Tibial nerve (tissue), 4 donors: ENCODE results near the gene FUOM. TPM values are rescaled to one million over a fixed set of nuclear protein-coding genes. Genes with fewer than 3 reads are reported as not detected.

Experiments used
- DNase-seq, 2 donors: peaks; one replicate each; pipeline ENCODE4 v3.0.0-alpha.2; 2019; ENCODE audit warnings: low spot score in 2 of 2
- H3K27ac ChIP-seq, 4 donors: fragments of 200-600 bp; sonication (generic) in 3 of 4; one replicate each; pipeline ENCODE4 v1.5.1; 2017 to 2019; ENCODE audit warnings: mild to moderate bottlenecking in 1 of 4
- H3K27me3 ChIP-seq, 2 donors: fragments of 200-600 bp; sonication (generic) in 1 of 2; one replicate each; pipeline versions ENCODE4 v1.5.1 to v1.6.0; 2017 to 2019
- H3K36me3 ChIP-seq, 3 donors: fragments of 200-600 bp; sonication (generic); one replicate each; pipeline ENCODE4 v1.5.1; 2018 to 2019
- H3K4me1 ChIP-seq, 4 donors: fragments of 200-600 bp; sonication (generic) in 3 of 4; one replicate each; pipeline ENCODE4 v1.5.1; 2017 to 2019
- H3K4me3 ChIP-seq, 4 donors: fragments of 200-600 bp; sonication (generic) in 3 of 4; one replicate each; pipeline ENCODE4 v1.5.1; 2017 to 2019; ENCODE audit warnings: mild to moderate bottlenecking in 1 of 4, moderate library complexity in 1 of 4
- H3K9me3 ChIP-seq, 4 donors: fragments of 200-600 bp; sonication (generic) in 3 of 4; one replicate each; pipeline ENCODE4 v1.5.1; 2017 to 2019
- EP300 ChIP-seq, 2 donors: sonication (generic); formaldehyde crosslinking; IDR thresholded peaks; one replicate each; pipeline ENCODE4 v1.6.1; 2017; ENCODE audit warnings: antibody characterized with exemption in 2 of 2, mild to moderate bottlenecking in 1 of 2
- POLR2A ChIP-seq, 2 donors: fragments of 450-650 bp; IDR thresholded peaks; one replicate each; pipeline ENCODE4 v1.6.1; 2017; ENCODE audit warnings: antibody characterized with exemption in 2 of 2, mild to moderate bottlenecking in 2 of 2, moderate library complexity in 2 of 2
- WGBS, 2 donors: methylation state at CpG; one replicate each; pipeline ENCODE4 v1.1.5; 2018; 5-methylcytosine and 5-hydroxymethylcytosine counted together
- total RNA-seq, 4 donors: library from RNA; depleted of rRNA; stranded (reverse); fragments of >200 nt; gene quantifications; one replicate each; pipeline ENCODE4 v1.1.0, GENCODE V29; 2016
- TF ChIP-seq, protein P1 (sequence below), 5 experiments: fragments of 200-600 bp in 3 of 5; fragments of 450-650 bp in 2 of 5; sonication (generic) in 3 of 5; IDR thresholded peaks; one replicate each; pipeline ENCODE4 v1.5.1; 2016 to 2019; ENCODE audit warnings: antibody characterized with exemption in 5 of 5, mild to moderate bottlenecking in 3 of 5, moderate library complexity in 2 of 5

Gene FUOM
- total RNA-seq, 4 donors from 2014 or later, result 44.1 to 59.4 (median 49.3) TPM

DNA sequence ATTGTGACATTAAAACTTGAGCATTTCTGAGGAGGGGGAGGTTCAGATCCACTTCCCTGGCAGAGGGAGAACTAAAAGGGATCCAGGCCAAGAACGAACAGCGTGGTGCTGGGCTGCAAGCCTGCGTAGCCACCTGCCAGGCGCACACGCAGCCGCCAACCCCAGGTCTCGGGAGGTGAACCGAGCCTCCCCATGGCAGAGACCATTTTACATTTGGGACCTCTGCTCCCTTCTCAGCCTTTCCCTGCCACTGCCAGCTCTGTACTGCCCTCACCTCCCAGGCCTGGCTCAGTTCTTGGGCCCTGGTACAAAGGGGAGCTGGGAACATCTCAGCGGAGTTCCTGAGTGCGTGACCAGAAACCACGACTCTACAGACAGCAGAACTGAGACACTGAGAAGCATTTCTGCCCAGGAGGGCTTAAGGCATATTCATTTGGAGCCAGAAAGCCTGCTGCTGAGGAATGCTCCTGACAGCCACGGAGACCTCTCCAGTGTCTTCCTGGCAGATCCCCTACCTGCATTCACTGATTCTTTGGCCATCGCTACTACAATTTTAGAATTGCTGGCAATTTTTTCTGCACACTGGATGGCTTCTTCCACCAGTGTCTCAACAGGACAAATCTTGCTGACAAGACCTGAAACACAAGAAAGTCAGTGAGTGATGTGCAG lies 7.8 kb upstream of the FUOM start:
- DNase-seq, result no peak
- 84 to 95% methylated on average over 11 to 13 of the region's 13 CpGs for WGBS, 2 donors
- H3K9me3 ChIP-seq, result peaks cover 0 to 8% (median 0%) of the 10 kb centered on the region in 4 donors
- peak overlapping the region in 1 of 4 donors; percentile 10 for H3K27ac ChIP-seq
- H3K4me3 ChIP-seq, result no peak overlapping the region
- H3K27me3 ChIP-seq, result no peaks in the 10 kb centered on the region
- peaks cover 0 to 3% (median 0%) of the 10 kb centered on the region in 4 donors for H3K4me1 ChIP-seq
- TF ChIP-seq, protein P1, sequence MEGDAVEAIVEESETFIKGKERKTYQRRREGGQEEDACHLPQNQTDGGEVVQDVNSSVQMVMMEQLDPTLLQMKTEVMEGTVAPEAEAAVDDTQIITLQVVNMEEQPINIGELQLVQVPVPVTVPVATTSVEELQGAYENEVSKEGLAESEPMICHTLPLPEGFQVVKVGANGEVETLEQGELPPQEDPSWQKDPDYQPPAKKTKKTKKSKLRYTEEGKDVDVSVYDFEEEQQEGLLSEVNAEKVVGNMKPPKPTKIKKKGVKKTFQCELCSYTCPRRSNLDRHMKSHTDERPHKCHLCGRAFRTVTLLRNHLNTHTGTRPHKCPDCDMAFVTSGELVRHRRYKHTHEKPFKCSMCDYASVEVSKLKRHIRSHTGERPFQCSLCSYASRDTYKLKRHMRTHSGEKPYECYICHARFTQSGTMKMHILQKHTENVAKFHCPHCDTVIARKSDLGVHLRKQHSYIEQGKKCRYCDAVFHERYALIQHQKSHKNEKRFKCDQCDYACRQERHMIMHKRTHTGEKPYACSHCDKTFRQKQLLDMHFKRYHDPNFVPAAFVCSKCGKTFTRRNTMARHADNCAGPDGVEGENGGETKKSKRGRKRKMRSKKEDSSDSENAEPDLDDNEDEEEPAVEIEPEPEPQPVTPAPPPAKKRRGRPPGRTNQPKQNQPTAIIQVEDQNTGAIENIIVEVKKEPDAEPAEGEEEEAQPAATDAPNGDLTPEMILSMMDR (IDR thresholded peaks at IDR 0.05), result no peak
- TF ChIP-seq EP300 (IDR thresholded peaks at IDR 0.05), result no peak
- no peak for TF ChIP-seq POLR2A (IDR thresholded peaks at IDR 0.05)
- H3K36me3 ChIP-seq, result peaks cover 5 to 89% (median 7%) of the 10 kb centered on the region in 3 donors

DNA sequence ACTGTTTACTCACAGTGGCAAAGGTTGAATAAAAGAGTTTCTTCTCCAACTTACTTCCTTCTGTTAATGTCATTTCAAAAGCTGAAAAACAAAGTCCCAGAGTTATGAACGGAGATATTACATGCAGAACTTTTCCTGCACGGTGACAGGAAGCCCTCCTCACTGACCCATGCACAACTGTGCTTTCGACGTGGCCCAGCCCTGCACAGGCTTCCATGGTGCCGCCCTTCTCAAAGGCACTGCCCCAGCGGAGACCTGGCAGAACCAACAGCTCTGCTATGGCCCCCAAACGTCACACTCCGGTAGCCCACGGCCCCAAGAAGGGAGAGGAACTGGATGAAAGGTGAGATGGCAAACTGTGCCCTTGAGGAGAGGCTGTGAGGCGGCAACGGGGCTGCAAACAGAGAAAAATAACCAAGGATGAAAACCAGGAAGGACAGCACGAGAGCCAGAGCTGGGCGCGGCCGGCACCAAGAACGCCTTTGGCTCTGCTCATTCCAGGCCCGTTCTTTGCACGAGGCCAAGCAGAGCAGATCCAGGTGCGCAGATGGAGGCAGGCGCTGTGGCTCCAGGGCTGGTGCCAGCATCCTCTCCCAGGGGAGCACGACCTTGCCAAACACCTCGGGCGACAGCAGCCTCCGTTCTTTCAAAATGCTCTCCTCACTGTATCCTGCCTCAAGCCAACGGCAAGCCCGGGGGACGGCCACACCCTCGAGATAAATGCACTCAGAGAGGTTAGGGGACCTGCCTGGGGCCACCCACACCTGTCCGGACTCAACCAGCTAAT lies 7.0 kb upstream of the FUOM start:
- DNase-seq, result no peak
- Histone ChIP-seq H3K4me3 (no peak overlapping the region), H3K9me3 (peaks cover 0 to 8% (median 0%) of the 10 kb centered on the region in 4 donors), H3K27ac (peak overlapping the region in 1 of 4 donors; percentile 10), H3K4me1 (peaks cover 0 to 3% (median 0%) of the 10 kb centered on the region in 4 donors), H3K27me3 (no peaks in the 10 kb centered on the region), H3K36me3 (peaks cover 3 to 81% (median 7%) of the 10 kb centered on the region in 3 donors)
- whole genome bisulfite sequencing, 2 donors, result 88 to 89% methylated on average over 29 of the region's 29 CpGs
- TF ChIP-seq, protein P1 (IDR thresholded peaks at IDR 0.05), result no peak
- TF ChIP-seq EP300 (IDR thresholded peaks at IDR 0.05) (no peak), POLR2A (IDR thresholded peaks at IDR 0.05) (no peak)

DNA sequence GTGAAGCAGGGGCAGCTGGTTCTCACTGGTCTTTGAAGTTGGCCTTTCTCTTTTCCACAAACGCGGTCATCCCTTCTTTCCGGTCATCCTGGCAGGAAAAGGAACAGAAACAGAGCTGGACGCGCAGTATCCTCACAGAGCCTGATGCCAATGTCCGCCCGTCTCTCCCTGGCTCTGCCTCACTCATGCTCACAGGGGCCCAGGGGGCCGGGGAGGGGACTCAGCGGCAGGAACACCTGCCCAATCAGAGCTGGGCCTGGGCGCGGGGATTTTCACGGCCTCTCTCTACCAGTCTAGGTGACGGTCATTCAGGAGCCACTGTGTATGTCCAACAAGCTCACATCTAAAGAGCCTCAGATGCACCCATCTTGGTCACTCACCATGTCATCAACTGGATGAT lies 5.0 kb upstream of the FUOM start:
- H3K27me3 ChIP-seq, result no peaks in the 10 kb centered on the region
- H3K27ac ChIP-seq, result peak overlapping the region; percentile 52 to 91 (median 77)
- 86 to 92% methylated on average over 13 of the region's 13 CpGs for WGBS, 2 donors
- H3K9me3 ChIP-seq, result peaks cover 0 to 8% (median 0%) of the 10 kb centered on the region in 4 donors
- no peak overlapping the region for H3K4me3 ChIP-seq
- no peak for TF ChIP-seq POLR2A (IDR thresholded peaks at IDR 0.05)
- TF ChIP-seq, protein P1 (IDR thresholded peaks at IDR 0.05), result no peak
- peaks cover 0 to 3% (median 0%) of the 10 kb centered on the region in 4 donors for H3K4me1 ChIP-seq
- H3K36me3 ChIP-seq, result peaks cover 0 to 61% (median 7%) of the 10 kb centered on the region in 3 donors
- DNase-seq, result no peak

DNA sequence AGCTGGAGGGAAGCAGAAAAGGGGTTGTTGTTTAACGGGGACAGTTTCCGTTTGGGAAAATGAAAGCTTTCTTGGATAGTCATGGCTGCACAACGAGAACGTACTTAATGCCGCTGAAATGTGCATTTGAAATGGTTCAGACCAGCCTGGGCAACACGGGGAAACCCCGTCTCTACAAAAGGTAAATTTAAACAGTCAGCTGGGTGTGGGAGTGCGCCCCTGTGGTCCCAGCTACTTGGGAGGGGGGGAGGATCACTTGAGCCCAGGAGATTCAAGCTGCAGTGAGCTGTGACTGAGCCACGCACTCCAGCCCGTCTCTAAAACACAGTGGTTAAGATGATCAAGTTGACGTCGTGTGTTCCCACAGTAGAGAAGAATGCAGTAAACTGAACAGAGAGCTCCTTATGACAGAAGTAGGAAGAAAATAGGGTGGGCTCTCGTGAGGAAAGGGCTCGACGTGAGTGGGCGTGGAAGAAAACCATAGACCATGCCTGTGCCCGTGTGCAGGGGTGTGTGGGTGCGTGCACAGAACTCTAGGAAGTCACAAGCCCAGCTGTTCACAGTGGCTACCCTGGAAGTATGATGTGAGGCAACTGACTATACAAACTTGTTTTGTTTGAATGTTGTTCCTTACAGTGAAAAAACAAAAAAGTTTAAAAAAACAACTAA lies 4.1 kb upstream of the FUOM start:
- no peak for DNase-seq
- Histone ChIP-seq H3K27me3 (no peaks in the 10 kb centered on the region), H3K36me3 (peaks cover 0 to 54% (median 7%) of the 10 kb centered on the region in 3 donors), H3K4me3 (peak overlapping the region in 2 of 4 donors; percentile 0 to 10), H3K9me3 (peaks cover 0 to 8% (median 0%) of the 10 kb centered on the region in 4 donors), H3K27ac (peak overlapping the region; percentile 52 to 91 (median 77)), H3K4me1 (peaks cover 0 to 10% (median under 1%) of the 10 kb centered on the region in 4 donors)
- TF ChIP-seq EP300 (IDR thresholded peaks at IDR 0.05) (peak in 1 of 2 donors; percentile 70), POLR2A (IDR thresholded peaks at IDR 0.05) (no peak)
- TF ChIP-seq, protein P1 (IDR thresholded peaks at IDR 0.05), result no peak
- 47 to 48% methylated on average over 18 of the region's 18 CpGs for WGBS, 2 donors
